Muscle layer of colon (tissue), 2 donors: ENCODE results near the gene COBLL1.

Source experiments
- H3K27ac ChIP-seq: one replicate; pipeline ENCODE4 v1.7.0; 2013; ENCODE audit warnings: low read depth, mild to moderate bottlenecking, low read length, moderate library complexity
- H3K27me3 ChIP-seq, 2 donors: one replicate each; pipeline ENCODE4 v1.7.0; 2013; ENCODE audit warnings: low read length in 2 of 2, mild to moderate bottlenecking in 2 of 2; ENCODE audit not compliant: insufficient read depth in 2 of 2, control insufficient read depth in 1 of 2
- H3K36me3 ChIP-seq: one replicate; pipeline ENCODE4 v1.7.0; 2013; ENCODE audit warnings: mild to moderate bottlenecking, low read length; ENCODE audit not compliant: insufficient read depth
- H3K4me1 ChIP-seq: one replicate; pipeline ENCODE4 v1.7.0; 2013; ENCODE audit warnings: mild to moderate bottlenecking, low read length; ENCODE audit not compliant: insufficient read depth
- H3K4me3 ChIP-seq, 2 donors: one replicate each; pipeline ENCODE4 v1.7.0; 2013; ENCODE audit warnings: low read length in 2 of 2, low read depth in 1 of 2, mild to moderate bottlenecking in 1 of 2, moderate library complexity in 1 of 2
- H3K9ac ChIP-seq: one replicate; pipeline ENCODE4 v1.7.0; 2013; ENCODE audit warnings: low read length
- H3K9me3 ChIP-seq: one replicate; pipeline ENCODE4 v1.7.0; 2013; ENCODE audit warnings: mild to moderate bottlenecking, low read length
- donor health status: abdominal sarcoma.
- donor health status: Adenocarcinoma of cecum.

COBLL1 gene

GRCh38 chr2:164661349-164661748, 180.3 kb downstream of the COBLL1 start:
- Histone ChIP-seq H3K9me3 (no peaks in the 10 kb centered on the region), H3K4me1 (peaks cover 4% of the 10 kb centered on the region), H3K36me3 (no peaks in the 10 kb centered on the region), H3K27me3 (no peaks in the 10 kb centered on the region), H3K27ac (no peak overlapping the region), H3K4me3 (no peak overlapping the region), H3K9ac (no peak overlapping the region)

GRCh38 chr2:164657129-164657528, 184.5 kb downstream of the COBLL1 start:
- Histone ChIP-seq H3K4me1 (peaks cover 3% of the 10 kb centered on the region), H3K9me3 (no peaks in the 10 kb centered on the region), H3K27me3 (no peaks in the 10 kb centered on the region), H3K9ac (no peak overlapping the region), H3K4me3 (no peak overlapping the region), H3K36me3 (no peaks in the 10 kb centered on the region), H3K27ac (no peak overlapping the region)

- H3K9ac ChIP-seq: no peak overlapping the region
- H3K36me3 ChIP-seq: no peaks in the 10 kb centered on the region
- H3K4me3 ChIP-seq: no peak overlapping the region
- no peak overlapping the region for H3K27ac ChIP-seq
- H3K27me3 ChIP-seq: no peaks in the 10 kb centered on the region
- no peaks in the 10 kb centered on the region for H3K4me1 ChIP-seq
- H3K9me3 ChIP-seq: no peaks in the 10 kb centered on the region
These were observed 185.9 kb downstream of the COBLL1 start for GRCh38 chr2:164655750-164656149.

- no peaks in the 10 kb centered on the region for H3K27me3 ChIP-seq
- H3K4me3 ChIP-seq: no peak overlapping the region
- no peaks in the 10 kb centered on the region for H3K36me3 ChIP-seq
- H3K9ac ChIP-seq: no peak overlapping the region
- no peaks in the 10 kb centered on the region for H3K9me3 ChIP-seq
- no peak overlapping the region for H3K27ac ChIP-seq
- no peaks in the 10 kb centered on the region for H3K4me1 ChIP-seq
These were observed 186.3 kb downstream of the COBLL1 start for GRCh38 chr2:164655336-164655735.

- Histone ChIP-seq H3K4me3 (no peak overlapping the region), H3K4me1 (no peaks in the 10 kb centered on the region), H3K9ac (no peak overlapping the region), H3K27ac (no peak overlapping the region), H3K36me3 (no peaks in the 10 kb centered on the region), H3K27me3 (no peaks in the 10 kb centered on the region), H3K9me3 (no peaks in the 10 kb centered on the region)
These were observed 190.3 kb downstream of the COBLL1 start for GRCh38 chr2:164651361-164651760.

- no peak overlapping the region for H3K27ac ChIP-seq
- no peaks in the 10 kb centered on the region for H3K9me3 ChIP-seq
- no peaks in the 10 kb centered on the region for H3K27me3 ChIP-seq
- no peak overlapping the region for H3K4me3 ChIP-seq
- no peaks in the 10 kb centered on the region for H3K4me1 ChIP-seq
- no peak overlapping the region for H3K9ac ChIP-seq
- no peaks in the 10 kb centered on the region for H3K36me3 ChIP-seq
These were observed 197.5 kb downstream of the COBLL1 start for GRCh38 chr2:164644036-164644700.

GRCh38 chr2:164642946-164643555, 198.6 kb downstream of the COBLL1 start:
- H3K27ac ChIP-seq: no peak overlapping the region
- H3K4me1 ChIP-seq: no peaks in the 10 kb centered on the region
- H3K36me3 ChIP-seq: no peaks in the 10 kb centered on the region
- no peak overlapping the region for H3K4me3 ChIP-seq
- no peak overlapping the region for H3K9ac ChIP-seq
- no peaks in the 10 kb centered on the region for H3K27me3 ChIP-seq
- no peaks in the 10 kb centered on the region for H3K9me3 ChIP-seq

- Histone ChIP-seq H3K9me3 (no peaks in the 10 kb centered on the region), H3K27me3 (no peaks in the 10 kb centered on the region), H3K36me3 (no peaks in the 10 kb centered on the region), H3K27ac (no peak overlapping the region), H3K9ac (no peak overlapping the region), H3K4me1 (no peaks in the 10 kb centered on the region), H3K4me3 (no peak overlapping the region)
These were observed 199.4 kb downstream of the COBLL1 start for GRCh38 chr2:164642268-164642667.
